Epidermal melanocyte (primary cell): ENCODE results near the gene PNPLA5.
"Not testable (repeated sequence)": the region's sequence is repeated elsewhere in the genome, so short reads cannot be mapped to it uniquely, and the experiment has no call there.

ENCODE experiments used
- DNase-seq: peaks from one replicate; pipeline ENCODE4 v3.0.0; 2011; ENCODE audit warnings: low spot score; ENCODE audit not compliant: insufficient read length

PNPLA5 gene

DNA sequence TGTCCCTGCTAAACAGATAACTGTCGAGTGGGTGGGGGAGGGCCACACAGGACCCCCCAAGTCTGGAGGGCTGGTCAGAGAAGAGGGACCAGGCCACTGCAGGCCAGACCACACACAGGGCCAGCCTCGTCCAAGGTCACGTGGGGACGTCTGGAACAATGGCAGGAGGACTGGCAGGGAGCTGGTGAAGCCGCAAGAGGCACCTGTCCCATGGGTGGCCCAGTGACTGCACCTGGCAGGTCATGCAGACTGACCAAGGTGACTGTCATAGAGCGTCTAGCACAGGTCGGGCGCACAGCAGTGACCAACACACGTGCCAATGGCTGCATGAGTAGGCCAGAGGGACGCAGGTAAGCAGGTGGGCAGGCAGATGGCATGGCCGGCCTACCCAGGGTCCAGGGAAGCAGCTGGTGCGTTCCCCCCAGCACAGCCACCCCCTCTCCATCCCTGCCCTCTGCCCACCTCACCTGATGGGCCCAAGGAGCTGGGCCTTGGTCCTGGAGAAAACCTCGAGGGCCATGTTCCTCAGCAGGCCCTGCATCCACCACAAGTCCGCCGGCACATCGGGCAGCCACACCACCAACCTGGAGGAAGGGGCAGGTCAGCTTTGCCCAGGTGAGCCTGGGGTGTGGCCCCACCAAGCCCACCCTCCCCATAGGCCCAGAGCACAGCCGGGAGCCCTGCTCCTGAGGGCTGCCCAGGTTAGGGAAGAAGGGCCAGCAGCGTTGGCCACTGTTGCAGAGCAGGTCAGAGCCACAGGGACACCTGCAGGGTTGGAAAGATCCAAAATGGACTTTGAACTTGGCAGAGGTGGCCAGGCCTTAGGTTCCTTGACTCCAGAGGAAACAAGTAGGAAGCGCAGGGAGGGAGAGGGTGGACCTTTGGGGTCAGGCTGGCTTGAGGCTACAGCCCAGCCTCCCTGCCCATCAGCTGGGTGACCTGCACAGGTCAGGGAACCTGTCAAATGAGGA lies 10.4 kb downstream of the PNPLA5 start:
- no peak for DNase-seq

DNA sequence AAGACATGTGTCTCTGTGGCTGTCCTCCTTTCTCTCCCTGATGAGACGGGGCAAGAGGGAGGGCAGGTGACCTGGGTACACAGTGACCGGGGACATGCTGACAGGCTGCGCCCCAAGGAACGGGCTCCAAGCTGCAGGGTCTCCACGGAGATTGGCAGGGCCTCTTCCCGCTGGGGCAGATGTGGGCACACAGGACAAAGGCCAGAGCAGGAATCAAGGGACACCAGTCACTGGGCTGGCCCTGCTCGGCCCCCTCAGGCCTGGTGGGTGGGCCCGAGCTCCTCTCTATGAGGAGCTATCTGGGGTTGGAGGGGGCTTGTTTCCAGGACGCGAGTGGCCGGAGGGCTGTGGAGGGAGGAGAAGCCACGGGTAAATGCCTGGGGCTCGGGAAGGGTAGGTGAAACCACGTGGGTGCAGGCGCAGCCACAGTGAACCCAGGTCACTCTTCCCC lies 11.2 kb downstream of the PNPLA5 start:
- DNase-seq = no peak

DNA sequence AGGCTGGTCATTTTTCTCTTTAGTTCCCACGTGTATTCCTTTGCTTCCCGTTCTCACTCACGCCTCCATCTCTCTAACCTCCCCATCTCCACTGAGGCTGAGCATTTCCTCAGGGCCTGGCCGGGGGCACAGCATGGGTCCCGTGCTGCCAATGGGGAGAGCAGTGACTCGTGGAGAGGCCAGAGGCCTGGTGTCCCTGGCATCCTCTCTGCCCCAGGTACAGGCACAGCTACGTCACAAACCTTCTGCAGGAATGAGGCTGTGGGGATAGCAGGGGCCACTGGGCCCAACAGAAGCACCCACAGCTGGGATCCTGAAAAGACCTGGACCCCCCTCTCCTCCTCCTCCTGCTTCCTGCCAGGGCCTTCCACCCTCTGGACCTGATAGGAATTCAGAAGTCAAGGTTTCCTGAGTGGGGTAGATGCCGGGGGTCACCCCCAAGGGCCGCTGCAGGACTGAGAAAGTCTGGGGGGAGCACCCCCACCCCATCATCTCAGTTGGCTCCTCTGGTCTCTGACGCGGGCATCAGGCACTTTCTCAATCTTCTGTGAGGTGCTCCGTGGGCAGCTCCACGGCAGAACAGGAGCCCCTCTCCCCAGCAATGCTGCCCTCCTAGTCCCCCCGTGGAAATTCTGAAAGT lies 11.8 kb downstream of the PNPLA5 start:
- DNase-seq = no peak

DNA sequence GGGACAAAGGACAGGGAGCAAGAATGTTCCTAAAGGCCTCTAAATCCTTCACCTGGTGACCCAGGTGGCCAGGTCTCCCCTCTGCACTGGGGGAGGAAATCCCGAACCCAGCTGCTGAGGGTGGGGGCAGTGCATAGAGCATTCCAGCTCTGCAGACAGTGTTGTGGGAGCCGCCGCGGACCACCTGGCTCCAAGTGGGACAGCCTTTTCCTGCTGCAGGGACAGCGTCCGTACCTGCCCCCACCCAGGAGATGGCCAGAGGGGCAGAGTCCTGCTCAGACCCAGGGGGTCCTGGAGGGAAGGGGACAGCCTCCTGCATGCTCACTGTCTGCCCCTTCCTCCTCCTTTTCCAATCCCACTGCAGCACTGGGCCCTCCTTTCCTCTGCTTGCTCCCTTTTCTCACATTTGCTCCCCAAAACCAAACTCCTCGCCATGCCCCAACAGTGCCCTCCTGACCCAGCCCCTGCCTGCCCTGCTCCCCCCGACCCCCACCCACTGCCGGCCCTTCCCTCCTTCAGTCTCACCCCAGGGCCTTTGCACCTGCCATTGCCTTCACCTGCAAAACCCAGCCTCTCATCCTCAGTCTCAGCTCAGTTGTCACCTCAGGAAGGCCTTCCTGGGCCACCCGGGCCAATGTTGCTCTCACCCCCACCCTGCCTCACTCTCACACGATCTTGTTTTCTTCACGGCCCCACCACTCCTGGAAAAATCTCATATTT lies 12.8 kb downstream of the PNPLA5 start:
- DNase-seq = no peak

DNA sequence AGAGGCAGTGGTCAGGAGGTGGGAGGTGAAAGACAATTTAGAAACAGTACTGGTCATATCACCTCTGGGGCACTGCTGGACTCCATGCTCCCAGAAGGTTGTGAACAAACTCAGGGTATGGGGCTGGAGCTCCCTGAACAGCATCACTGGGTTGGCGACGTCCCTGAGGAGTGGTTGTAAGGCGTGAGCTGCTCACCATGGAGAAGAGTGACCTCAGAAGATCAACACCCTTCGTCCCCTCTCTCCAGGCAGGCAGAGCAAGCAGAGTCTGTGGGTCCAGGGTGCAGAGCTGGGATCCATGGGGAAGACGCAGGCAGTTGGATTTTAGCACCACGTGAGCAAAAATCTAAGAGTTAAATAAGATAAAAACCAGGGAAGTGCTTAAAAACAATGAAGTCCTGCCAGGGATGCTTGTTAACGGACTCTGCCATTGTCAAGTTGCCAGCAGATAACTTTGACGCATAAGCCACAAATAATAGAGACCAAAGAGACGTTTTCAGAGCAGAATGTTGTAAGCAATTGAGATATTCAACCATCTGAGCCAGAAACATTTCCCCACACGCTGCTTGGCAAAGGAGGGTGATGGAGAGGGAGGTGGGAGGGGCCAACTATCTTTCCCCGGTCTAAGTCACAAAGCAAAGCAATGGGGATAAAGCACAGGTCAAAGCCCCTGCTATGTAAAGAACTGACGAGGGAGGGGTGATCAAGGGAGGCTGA lies 13.6 kb downstream of the PNPLA5 start:
- DNase-seq = no peak

DNA sequence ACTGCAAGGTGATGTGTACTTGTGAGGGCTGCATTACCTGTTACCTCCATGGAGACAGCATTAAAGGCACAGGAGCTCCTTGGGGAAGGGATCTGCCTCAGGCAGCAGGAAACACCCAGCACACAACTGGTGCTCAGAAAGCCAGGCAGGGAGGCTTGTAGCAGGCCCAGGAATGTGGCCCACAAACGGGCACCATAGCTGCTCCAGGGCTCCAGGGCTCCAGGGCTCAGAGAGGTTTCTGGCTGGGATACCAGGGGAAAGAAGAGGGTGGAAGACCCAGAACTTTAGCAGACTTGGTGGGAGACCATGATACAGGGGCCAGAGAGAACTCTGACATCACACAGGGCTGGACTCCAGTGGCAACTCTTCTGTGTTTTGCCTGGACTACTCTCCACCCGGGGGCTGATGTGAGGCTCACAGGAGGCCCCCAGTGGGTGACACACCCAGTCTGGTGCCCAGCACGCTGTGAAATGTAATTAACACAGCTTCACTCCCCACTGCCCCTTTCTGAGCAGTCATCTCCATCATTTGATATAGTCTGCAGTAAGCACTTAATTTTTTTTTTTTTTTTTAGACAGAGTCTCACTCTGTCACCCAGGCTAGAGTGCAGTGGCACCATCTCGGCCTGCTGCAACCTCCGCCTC lies 14.8 kb downstream of the PNPLA5 start:
- no peak for DNase-seq

DNA sequence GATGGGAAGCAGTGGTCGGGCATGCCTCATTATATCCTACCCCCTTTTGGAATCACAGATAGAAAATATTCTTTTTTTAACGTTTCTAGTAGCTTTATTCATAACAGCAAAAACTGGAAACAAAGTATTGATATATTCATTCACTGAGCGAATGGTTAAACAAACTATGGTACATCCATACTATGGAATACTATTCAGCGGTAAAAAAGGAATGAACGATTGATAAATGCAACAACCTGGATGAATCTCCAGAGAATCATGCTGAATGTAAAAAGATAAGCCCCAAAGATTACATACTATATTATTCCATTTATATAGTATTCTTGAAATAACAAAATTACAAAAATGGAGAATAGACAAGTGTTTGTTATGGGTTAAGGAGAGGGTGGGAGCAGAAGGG lies 22.0 kb downstream of the PNPLA5 start:
- no peak for DNase-seq

DNA sequence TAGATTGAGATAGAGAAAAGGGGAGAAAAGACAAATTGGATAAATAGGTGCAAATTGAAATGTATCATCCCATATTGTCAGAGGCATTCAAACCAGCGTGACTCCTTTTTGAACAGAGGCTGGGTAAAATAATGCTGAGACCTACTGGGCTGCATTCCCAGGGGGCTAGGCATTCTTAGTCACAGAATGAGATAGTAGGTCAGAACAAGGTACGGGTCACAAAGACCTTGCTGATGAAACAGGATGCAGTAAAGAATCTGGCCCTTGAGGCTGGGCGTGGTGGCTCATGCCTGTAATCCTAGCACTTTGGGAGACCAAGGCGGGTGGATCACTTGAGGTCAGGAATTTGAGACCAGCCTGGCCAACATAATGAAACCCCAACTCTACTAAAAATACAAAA lies 22.8 kb downstream of the PNPLA5 start:
- not testable (repeated sequence) for DNase-seq

DNA sequence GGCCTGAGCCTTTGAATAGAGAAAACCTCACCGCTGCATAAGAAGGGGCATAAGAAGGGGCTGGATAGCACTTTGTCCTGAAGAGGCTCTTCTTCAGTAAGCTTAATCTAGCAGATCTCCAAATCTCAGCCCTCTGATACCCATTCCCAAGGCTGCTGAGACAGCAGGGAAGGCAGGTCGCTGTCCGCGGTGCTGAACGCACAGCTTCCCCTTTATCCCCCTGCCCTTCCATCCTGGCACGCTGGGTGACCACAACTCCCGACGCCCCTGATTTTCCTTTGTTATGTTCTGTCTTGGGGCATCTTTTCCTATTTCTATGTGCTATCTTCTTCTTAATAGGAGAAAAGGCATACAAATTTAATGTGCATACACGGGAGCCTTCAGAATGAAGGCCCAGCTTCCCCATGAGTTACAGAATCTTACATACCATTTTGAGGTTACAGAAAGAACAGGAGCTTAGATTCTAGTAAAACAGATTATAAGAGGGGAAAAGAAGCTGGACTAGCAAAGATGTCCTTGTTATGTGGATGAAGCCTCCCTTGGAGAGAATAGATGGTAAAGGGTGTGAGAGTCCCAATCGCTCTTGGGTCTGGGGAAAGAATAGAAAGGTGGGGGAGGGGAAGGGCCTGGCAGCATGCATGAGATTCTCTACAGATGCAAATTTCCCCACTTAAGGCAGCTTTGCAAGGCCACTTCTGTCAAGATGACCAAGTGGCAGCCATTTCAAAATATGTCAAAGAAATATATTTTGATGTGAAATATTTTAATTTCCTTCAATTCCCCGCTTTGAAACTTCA lies 23.8 kb downstream of the PNPLA5 start:
- DNase-seq = peak; percentile 81

DNA sequence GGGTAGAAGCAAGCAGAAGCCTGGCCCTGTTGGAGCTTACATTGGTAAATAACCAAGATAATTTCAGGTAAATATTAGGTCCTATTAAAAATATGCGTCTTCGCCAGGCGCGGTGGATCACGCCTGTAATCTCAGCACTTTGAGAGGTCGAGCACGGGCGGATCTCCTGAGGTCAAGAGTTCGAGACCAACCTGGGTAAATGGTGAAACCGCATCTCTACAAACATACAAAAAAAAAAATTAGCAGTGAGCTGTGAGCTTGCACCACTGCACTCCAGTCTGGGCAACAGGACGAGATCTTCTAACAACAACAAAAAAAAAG lies 29.0 kb downstream of the PNPLA5 start:
- DNase-seq = no peak

DNA sequence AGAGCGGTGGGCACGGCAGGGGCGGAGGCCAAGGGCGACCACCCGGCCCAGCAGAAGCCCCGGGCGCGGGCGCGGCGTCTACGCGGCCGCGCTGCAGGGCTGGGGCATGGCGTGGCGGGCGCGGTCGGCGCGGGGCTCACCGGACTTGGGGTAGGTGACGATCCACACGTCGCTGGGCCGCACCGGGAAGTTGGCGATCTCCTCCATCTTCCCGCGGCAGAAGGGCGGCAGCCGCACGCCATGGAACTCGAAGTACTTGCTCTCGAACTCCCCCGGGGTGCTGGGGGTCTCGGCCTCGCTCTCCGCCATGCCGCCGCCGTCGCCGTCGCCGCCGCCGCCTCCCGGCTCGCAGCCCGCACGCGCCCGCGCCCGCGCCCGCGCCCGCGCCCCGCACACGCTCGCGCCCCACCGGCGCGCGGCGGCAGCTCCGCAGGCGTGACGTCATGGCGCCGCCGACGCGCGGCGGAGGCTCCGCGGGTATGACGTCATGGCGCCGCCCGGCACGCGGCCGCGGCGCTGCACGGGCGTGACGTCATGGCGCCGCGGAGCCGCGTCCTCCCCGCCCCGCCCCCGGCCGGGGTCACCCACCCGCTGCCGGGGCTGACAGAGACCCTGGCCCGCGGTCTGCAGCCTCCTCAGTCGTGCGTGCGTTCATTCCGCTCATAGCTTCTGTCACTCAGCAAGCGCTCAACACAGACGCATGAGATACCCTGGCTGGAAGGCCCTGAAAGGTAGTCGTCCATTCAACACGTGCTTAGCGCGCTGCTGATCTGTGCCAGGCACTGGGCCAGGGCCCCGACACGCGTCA lies 29.5 kb downstream of the PNPLA5 start, which contains the start of gene SULT4A1:
SULT4A1 (minus strand) TSS at position 440 of the 808 bp plus-strand sequence; CDS start at position 309, 131 bp downstream.
- no peak for DNase-seq

DNA sequence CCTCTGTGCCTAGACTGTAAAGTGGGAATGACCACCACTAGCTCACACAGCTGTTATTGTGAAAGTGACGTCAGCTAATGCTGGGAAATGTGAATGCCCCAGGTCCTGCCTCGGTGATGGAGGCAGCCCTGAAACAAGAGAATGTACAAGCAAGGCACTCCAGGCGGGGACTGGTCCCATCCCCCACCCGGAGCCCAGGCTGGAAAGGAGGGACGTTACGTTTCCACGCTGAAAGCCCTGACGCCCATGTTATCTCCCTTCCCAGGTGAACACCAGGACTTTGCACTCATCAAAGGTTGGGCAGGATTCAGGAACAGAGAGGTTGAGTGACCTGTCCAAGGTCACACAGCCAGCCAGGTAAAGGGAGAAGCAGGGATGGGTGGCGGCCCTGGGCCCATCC lies 30.3 kb downstream of the PNPLA5 start:
- no peak for DNase-seq

DNA sequence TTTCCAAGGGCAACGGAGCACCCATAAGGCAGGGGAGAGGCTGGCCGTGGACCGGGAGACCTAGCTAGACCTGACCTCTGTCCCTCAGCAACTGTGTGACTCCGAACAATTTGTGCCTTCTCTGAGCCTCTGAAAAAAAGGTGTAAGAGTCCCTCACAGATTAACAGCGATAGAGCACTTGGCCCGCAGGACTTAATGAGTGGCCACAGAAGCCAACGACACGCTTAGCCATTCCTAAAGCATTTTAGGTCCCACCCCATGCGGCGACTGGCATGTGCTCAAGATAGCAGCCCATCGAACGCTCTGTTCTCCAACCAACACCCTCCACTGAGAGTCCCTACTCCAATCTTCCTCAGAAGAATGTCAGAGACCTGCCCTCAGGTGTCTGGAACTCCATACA lies 31.0 kb downstream of the PNPLA5 start:
- DNase-seq = no peak

DNA sequence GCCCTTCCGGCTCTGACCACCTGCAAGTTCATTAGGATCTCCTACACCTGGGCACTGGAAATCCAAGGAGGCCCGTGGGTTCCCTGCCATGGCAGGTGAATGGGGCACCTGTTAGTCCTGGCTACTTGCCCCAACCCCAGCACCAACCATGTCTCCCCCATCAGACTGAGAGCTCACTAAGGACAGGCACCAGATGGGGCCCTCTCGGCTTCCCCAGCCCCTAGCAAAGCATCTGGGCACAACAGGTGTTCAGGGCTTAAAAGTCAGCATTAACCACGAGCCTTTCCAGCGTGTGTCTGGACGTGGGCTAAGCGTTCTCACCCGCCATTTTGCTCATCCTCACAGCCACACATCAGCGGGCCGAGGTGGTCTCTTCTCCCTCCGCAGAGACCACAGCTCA lies 31.7 kb downstream of the PNPLA5 start:
- no peak for DNase-seq

DNA sequence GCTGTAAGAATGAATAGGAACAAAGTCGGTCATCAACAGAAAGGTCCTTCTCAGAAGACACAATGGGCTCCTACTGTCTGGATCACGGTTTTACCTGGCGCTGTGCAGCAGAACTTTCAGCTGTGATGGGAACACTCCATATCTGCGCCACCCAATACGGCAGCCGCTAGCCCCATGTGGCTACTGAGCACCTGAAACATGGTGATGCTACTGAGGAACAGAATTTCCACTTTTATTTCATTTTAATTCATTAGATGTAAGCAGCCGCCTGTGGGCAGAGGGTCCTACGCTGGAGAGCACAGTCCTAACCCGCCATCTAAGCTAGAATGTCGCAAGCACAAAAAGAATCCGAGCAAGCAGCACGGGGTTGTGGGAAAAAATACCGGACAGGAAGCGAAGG lies 32.2 kb downstream of the PNPLA5 start:
- no peak for DNase-seq

DNA sequence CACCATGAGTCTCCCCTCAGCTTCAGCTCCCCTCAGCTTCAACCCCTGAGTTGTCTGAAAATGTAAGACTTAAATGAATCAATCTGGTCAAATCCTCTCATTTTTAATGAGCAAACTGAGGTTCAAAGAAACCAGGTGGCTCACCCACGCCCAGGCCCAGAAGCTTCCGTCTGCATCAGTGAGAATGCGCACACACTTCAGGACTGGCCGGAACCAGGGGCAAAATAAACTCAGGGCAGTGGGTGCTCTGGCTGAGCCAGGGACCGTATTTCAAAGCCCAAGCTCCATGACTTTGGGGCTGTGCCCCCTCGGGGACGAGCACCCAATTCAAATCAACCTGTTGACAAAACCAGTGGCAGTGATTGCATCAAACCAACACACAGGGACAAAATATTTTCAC lies 32.6 kb downstream of the PNPLA5 start:
- DNase-seq = no peak

DNA sequence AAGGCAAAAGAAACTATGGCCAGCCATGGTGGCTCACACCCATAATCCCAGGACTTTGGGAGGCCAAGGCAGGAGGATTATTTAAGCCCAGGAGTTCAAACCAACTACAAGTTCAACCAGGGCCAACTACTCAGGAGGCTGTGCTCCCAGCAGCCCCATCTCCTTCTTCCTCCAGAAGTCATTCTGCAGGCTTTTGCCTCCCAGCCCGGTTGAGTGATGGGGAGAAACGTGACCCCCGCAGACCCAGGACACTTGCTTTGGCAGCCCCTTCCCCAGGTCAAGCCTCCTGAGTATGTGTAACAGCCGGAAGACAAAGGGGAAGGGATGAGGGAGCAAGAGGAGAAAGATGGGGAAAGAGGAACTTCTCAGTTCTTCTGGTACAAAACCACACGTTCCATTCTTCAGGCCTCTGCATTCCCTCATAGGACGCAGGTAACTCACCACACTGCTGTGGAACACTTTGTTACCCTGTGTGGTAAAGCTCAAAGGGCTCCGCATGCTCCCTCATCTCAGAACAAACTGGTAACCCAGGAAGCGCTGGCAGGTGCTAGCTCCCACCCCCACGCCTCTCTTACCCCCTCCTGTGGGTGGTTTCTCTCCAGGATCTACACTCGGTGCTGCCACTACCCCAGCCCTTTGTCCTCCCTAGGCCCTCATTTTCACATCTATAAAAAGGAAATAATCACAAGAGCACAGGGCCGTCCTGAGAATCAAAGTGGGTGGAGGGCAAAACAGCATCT lies 33.5 kb downstream of the PNPLA5 start:
- no peak for DNase-seq

DNA sequence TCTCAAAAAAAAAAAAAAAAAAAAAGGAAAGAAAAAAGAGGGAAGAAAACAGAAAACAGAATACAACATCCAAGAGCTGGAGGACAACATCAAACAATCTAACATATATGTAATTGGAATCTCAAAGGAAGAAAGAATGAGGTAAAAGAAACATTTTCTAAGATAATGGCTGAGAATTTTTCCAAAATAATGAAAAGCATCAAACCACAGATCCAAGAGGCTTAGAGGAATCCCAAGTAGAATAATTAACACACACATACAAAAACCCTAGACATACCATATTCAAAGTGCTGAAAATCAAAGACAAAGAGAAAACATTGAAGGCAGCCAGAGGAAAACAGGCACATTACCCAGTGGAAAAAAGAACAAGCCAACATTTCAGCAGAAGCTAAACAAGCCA lies 34.4 kb downstream of the PNPLA5 start:
- DNase-seq = no peak

DNA sequence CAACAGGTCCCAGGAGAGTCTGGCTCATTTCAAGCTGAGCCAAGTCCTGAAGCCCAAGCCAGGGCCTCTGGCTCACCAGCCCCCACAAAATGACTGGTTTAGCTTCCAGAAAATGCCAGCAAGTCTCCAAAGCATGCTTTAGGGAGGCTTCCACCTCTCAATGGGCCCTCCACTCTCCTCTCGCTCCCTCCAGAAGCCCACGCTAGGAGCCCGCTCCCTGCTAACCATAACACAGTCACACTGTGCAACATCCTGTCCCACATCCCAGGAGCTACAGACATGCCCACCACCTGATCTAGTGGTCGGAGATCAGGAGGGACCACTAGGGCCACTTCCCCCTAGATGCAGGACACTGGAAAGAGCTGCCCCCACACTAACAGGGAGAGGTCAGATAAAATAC lies 36.4 kb downstream of the PNPLA5 start:
- no peak for DNase-seq
